Trophoblast cell (in vitro differentiated cells and primary cell): ENCODE results near the gene TSPEAR.

Experiments
- DNase-seq, 2 donors: peaks; one replicate each; pipeline ENCODE4 v3.0.0-alpha.2; 2016
- H2AFZ ChIP-seq: 2 replicates; pipeline ENCODE4 v1.6.1; 2013; ENCODE audit warnings: low read length, moderate library complexity, mild to moderate bottlenecking; ENCODE audit not compliant: insufficient read depth, poor library complexity
- H2AK5ac ChIP-seq: 2 replicates; pipeline ENCODE4 v1.6.1; 2013; ENCODE audit warnings: mild to moderate bottlenecking, low read length
- H2BK120ac ChIP-seq: 2 replicates; pipeline ENCODE4 v1.6.1; 2013; ENCODE audit warnings: low read length, mild to moderate bottlenecking, moderate library complexity; ENCODE audit not compliant: insufficient read depth, poor library complexity
- H2BK12ac ChIP-seq: 2 replicates; pipeline ENCODE4 v1.6.1; 2013; ENCODE audit warnings: mild to moderate bottlenecking, low read length, moderate library complexity
- H2BK5ac ChIP-seq: 2 replicates; pipeline ENCODE4 v1.6.1; 2013; ENCODE audit warnings: low read length, low read depth, moderate library complexity, mild to moderate bottlenecking; ENCODE audit not compliant: poor library complexity
- H3K14ac ChIP-seq: 2 replicates; pipeline ENCODE4 v1.6.1; 2013; ENCODE audit warnings: mild to moderate bottlenecking, low read length
- H3K18ac ChIP-seq: 2 replicates; pipeline ENCODE4 v1.6.1; 2013; ENCODE audit warnings: mild to moderate bottlenecking, low read length
- H3K23ac ChIP-seq: 2 replicates; pipeline ENCODE4 v1.6.1; 2013; ENCODE audit warnings: low read length
- H3K27ac ChIP-seq: 2 replicates; pipeline ENCODE4 v1.5.1; 2013; ENCODE audit warnings: low read depth, mild to moderate bottlenecking, inconsistent platforms, low read length, moderate library complexity
- H3K27me3 ChIP-seq: 2 replicates; pipeline ENCODE4 v1.6.1; 2013; ENCODE audit warnings: inconsistent platforms, mild to moderate bottlenecking, low read length, moderate library complexity; ENCODE audit not compliant: insufficient read depth
- H3K36me3 ChIP-seq, 2 experiments: 1 replicate in 1 of 2; 2 replicates in 1 of 2; pipeline ENCODE4 v1.6.1; 2013; ENCODE audit warnings: low read length in 2 of 2, mild to moderate bottlenecking in 2 of 2, moderate library complexity in 1 of 2; ENCODE audit not compliant: insufficient read depth in 2 of 2, control insufficient read depth in 1 of 2
- H3K4ac ChIP-seq: 2 replicates; pipeline ENCODE4 v1.6.1; 2013; ENCODE audit warnings: low read depth, mild to moderate bottlenecking, low read length, moderate library complexity
- H3K4me1 ChIP-seq, 2 experiments: 1 replicate in 1 of 2; 2 replicates in 1 of 2; pipeline ENCODE4 v1.6.1; 2013; ENCODE audit warnings: low read length in 2 of 2, mild to moderate bottlenecking in 2 of 2, moderate library complexity in 1 of 2; ENCODE audit not compliant: insufficient read depth in 2 of 2, control insufficient read depth in 1 of 2
- H3K4me2 ChIP-seq: 2 replicates; pipeline ENCODE4 v1.6.1; 2013; ENCODE audit warnings: inconsistent platforms, mild to moderate bottlenecking, low read length, moderate library complexity
- H3K4me3 ChIP-seq: 2 replicates; pipeline ENCODE4 v1.5.1; 2013; ENCODE audit warnings: mild to moderate bottlenecking, low read depth, low read length, inconsistent platforms
- H3K79me1 ChIP-seq: one replicate; pipeline ENCODE4 v1.6.1; 2013; ENCODE audit warnings: low read length
- H3K79me2 ChIP-seq: 2 replicates; pipeline ENCODE4 v1.6.1; 2013; ENCODE audit warnings: low read length, mild to moderate bottlenecking; ENCODE audit not compliant: control insufficient read depth, insufficient read depth, poor library complexity
- H3K9ac ChIP-seq: 2 replicates; pipeline ENCODE4 v1.6.1; 2013; ENCODE audit warnings: mild to moderate bottlenecking, low read length
- H3K9me3 ChIP-seq: 2 replicates; pipeline ENCODE4 v1.6.1; 2013; ENCODE audit warnings: low read depth, mild to moderate bottlenecking, control low read depth, inconsistent platforms, low read length; ENCODE audit not compliant: insufficient read depth
- H4K12ac ChIP-seq: 2 replicates; pipeline ENCODE4 v1.6.1; 2013; ENCODE audit warnings: low read depth, mild to moderate bottlenecking, low read length, moderate library complexity
- H4K8ac ChIP-seq: 2 replicates; pipeline ENCODE4 v1.6.1; 2013; ENCODE audit warnings: low read depth, mild to moderate bottlenecking, low read length, moderate library complexity
- H4K91ac ChIP-seq: one replicate; pipeline ENCODE4 v1.6.1; 2013; ENCODE audit warnings: low read depth, mild to moderate bottlenecking, low read length, moderate library complexity
- WGBS: extraction: QIAGEN DNeasy Blood & Tissue Kit; methylation state at CpG from one replicate; pipeline ENCODE4 v1.1.7; 2013; ENCODE audit warnings: missing lambda C conversion rate; ENCODE audit not compliant: insufficient read length, insufficient coverage; ENCODE audit errors: extremely low coverage; 5-methylcytosine and 5-hydroxymethylcytosine counted together

The TSPEAR gene

DNA sequence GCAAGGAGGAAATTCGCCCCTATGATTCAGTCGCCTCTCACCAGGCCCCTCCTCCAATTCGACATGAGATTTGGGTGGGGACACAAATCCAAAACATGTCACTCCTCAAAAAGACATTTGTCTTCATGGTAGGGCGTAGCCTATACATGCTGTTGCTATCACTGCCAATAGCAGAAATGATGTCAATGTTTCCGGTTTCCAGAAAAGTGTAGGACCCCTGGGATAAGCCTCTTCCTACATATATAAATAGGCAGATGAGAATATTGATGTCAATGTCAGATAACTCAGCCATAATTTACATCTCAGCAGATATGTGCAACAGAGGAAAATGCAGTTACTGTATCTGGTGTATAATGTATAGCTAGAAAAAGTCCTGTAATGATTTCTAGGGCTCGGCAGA, 239.4 kb downstream of the TSPEAR start:
- no CpG with 5 or more reads among the region's 6 CpGs for WGBS
- no peak for DNase-seq
- H2BK120ac ChIP-seq, result no peak overlapping the region

DNA sequence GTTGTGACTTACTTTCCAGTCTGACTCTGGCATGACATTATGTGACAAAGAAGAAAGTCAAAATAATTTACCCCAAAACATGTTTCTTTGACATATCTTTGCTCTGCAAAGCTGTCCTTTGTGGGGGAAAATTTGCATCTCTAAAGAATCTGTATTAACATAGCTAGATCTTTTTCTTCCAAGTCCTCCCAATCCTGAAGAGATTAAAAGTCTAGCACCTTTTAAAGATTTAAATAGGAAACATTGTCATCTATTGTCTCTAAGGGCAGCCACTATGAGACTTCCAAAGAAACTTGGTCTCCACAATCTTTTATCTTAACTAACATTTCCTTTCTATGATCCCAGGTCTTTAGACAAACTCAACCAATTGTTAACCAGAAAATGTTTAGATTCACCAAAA, 240.0 kb downstream of the TSPEAR start:
- Histone ChIP-seq H2AK5ac (no peak overlapping the region), H3K4me2 (no peak overlapping the region), H4K91ac (no peak overlapping the region), H3K79me1 (no peaks in the 10 kb centered on the region), H3K36me3 (no peaks in the 10 kb centered on the region), H3K27ac (no peak overlapping the region), H3K4me1 (no peaks in the 10 kb centered on the region), H2BK12ac (no peak overlapping the region), H2BK120ac (no peak overlapping the region), H3K18ac (no peak overlapping the region), H4K8ac (no peak overlapping the region), H3K14ac (no peak overlapping the region), H3K4ac (no peak overlapping the region), H3K9ac (no peak overlapping the region), H3K23ac (no peak overlapping the region), H4K12ac (no peak overlapping the region), H3K9me3 (peaks cover 3% of the 10 kb centered on the region), H3K4me3 (no peak overlapping the region), H2BK5ac (no peak overlapping the region), H3K27me3 (no peaks in the 10 kb centered on the region), H3K79me2 (no peaks in the 10 kb centered on the region), H2AFZ (no peak overlapping the region)
- no peak for DNase-seq

More for the DNA sequence above, 239.4 kb downstream of the TSPEAR start:
- no peaks in the 10 kb centered on the region for H3K4me1 ChIP-seq
- peaks cover 3% of the 10 kb centered on the region for H3K9me3 ChIP-seq
- no peak overlapping the region for H2BK5ac ChIP-seq
- H4K91ac ChIP-seq, result no peak overlapping the region
- no peak overlapping the region for H2AK5ac ChIP-seq
- H3K79me2 ChIP-seq, result no peaks in the 10 kb centered on the region
- no peak overlapping the region for H3K4ac ChIP-seq
- H2AFZ ChIP-seq, result no peak overlapping the region
- no peak overlapping the region for H3K4me3 ChIP-seq
- no peak overlapping the region for H3K9ac ChIP-seq
- H3K27ac ChIP-seq, result no peak overlapping the region
- no peak overlapping the region for H3K18ac ChIP-seq
- H3K4me2 ChIP-seq, result no peak overlapping the region
- H3K36me3 ChIP-seq, result no peaks in the 10 kb centered on the region
- no peak overlapping the region for H3K14ac ChIP-seq
- no peak overlapping the region for H3K23ac ChIP-seq
- no peak overlapping the region for H4K12ac ChIP-seq
- no peak overlapping the region for H2BK12ac ChIP-seq
- no peaks in the 10 kb centered on the region for H3K79me1 ChIP-seq
- H4K8ac ChIP-seq, result no peak overlapping the region
- H3K27me3 ChIP-seq, result no peaks in the 10 kb centered on the region

DNA sequence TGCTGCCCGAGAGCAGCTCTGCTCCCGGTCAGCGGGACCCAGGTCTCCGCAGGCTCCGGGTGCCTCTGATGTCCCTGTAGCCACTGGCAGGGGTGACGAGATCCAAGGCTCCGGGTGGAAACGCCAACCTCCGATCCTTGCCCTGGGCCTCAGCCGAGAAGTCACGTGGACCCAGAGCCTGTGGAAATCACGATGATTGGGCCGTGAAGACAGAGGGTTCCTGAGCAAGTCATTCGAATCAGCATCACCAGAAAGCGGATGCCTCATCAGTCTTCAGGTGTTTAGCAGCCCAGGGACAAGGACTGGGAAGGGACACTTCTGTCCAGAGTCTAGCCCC, 243.5 kb downstream of the TSPEAR start:
- Histone ChIP-seq H3K23ac (no peak overlapping the region), H4K8ac (no peak overlapping the region), H3K4me2 (no peak overlapping the region), H3K9ac (no peak overlapping the region), H3K18ac (no peak overlapping the region), H3K4ac (no peak overlapping the region), H2BK120ac (no peak overlapping the region), H3K4me1 (no peaks in the 10 kb centered on the region), H2BK12ac (no peak overlapping the region), H3K4me3 (no peak overlapping the region), H2BK5ac (no peak overlapping the region), H3K36me3 (no peaks in the 10 kb centered on the region), H4K12ac (no peak overlapping the region), H3K27ac (no peak overlapping the region), H2AK5ac (no peak overlapping the region), H3K14ac (no peak overlapping the region), H3K79me1 (no peaks in the 10 kb centered on the region), H3K27me3 (no peaks in the 10 kb centered on the region), H3K79me2 (no peaks in the 10 kb centered on the region), H4K91ac (no peak overlapping the region), H2AFZ (no peak overlapping the region), H3K9me3 (peaks cover 2% of the 10 kb centered on the region)
- no peak for DNase-seq
- no CpG with 5 or more reads among the region's 15 CpGs for WGBS

DNA sequence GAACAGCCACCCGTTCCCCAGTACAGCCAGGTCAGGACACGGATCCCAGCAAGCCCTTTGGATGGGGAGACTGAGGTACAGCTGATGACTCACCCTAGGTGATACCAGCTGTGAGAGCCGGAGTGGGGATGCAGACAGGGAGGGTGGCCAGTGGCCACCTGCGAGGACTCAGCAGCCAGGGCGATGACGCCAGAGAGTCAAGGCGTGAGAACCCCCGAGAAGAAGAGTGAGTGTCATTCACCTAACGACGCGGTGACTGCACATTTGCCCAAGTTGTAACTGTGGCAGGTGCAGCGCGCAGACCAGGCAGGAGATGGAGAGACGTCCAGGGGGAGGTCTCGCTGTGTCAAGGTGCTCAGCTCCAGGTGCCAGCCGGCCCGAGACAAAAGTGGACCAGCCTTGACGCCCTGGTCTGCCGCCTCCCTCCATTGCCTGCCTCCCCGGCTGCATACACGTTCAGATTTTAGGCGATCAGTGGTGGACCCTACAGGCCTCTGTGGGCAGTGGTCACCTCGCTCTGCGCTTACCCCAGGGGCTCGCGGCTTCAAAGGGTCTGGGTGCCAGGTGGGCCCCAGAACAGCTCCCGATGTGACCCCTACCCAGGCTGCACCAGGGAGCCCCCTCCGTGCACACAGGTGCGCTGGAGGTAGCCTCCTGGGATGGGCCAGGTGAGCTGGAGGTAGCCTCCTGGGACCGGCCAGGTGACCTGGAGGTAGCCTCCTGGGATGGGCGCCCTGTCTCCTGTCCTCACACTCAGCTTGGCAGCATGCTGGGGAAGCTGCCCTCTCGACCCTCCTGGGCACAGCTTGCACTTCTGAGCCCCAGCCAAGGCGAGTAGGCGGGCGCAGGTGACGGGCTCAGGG, 244.1 kb downstream of the TSPEAR start:
- Histone ChIP-seq H3K9ac (no peak overlapping the region), H3K4me2 (no peak overlapping the region), H3K27me3 (no peaks in the 10 kb centered on the region), H3K18ac (no peak overlapping the region), H3K79me2 (no peaks in the 10 kb centered on the region), H3K4me1 (no peaks in the 10 kb centered on the region), H4K91ac (no peak overlapping the region), H3K9me3 (peaks cover 2% of the 10 kb centered on the region), H3K23ac (no peak overlapping the region), H3K14ac (no peak overlapping the region), H4K12ac (no peak overlapping the region), H3K36me3 (no peaks in the 10 kb centered on the region), H3K79me1 (no peaks in the 10 kb centered on the region), H2BK120ac (no peak overlapping the region), H3K4me3 (no peak overlapping the region), H2AK5ac (no peak overlapping the region), H3K27ac (no peak overlapping the region), H3K4ac (no peak overlapping the region), H2BK5ac (no peak overlapping the region), H2BK12ac (no peak overlapping the region), H4K8ac (no peak overlapping the region), H2AFZ (no peak overlapping the region)
- WGBS, result no CpG with 5 or more reads among the region's 36 CpGs
- DNase-seq, result no peak
